ENCODE results near the gene RSL1D1.
A peak's percentile ranks its signal among the peaks of the same experiment; 100 is the strongest.
"Not testable (repeated sequence)": the region's sequence is repeated elsewhere in the genome, so short reads cannot be mapped to it uniquely, and the experiment has no call there.

The RSL1D1 gene

DNA sequence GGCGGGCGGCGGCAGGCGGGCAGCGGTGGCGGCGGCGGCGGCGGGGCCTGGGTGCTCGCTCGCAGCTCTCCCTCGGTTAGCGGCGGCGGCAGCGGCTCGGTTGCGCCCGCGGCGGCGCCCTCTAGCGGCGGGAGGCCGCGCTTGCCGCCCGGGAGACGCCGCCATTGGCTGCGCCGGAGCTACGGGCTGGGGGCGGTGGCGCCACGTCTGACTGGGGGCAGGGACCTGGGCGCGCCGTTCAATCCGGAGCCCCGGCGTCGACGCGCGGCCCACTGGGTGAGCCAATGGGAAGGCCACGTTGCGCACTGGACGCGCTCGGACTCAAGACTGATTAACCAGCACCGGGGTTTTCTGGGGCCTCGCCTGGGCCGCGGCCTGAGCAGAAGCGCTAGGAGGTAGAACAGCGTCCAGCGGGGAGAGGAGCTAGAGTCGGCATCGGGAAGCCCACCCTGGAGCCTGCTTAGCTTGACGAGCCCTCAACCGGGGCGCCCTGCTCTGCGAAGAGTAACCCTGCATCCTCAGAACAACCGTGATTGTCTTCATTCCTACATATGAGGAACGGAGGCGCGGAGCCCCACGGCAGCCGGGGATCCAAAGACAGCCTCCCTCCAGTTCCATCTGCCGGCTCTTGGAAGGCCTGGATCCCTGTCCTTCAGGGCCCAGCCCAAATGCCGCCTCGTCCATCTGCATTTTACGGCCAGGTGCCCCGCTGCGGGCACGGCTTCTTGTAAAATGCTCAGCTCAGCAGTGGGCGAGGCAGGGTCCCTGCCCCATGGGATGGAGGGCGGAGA is 54.0 kb downstream of the RSL1D1 start, which contains the start of gene ZC3H7A:
Gene ZC3H7A (minus strand): TSS at position 93 of the 791 bp plus-strand sequence. CDS start 14,904 bp downstream, outside the sequence.
- peak; percentile 95 for DNase-seq (ENCODE audit: low spot score)

- peak; percentile 48 for DNase-seq (ENCODE audit: low spot score)
Observed at GRCh38 chr16:11796227-11797165, 54.8 kb downstream of the RSL1D1 start.

GRCh38 chr16:11795887-11796226 is 55.5 kb downstream of the RSL1D1 start:
- no peak for DNase-seq (ENCODE audit: low spot score)

DNA sequence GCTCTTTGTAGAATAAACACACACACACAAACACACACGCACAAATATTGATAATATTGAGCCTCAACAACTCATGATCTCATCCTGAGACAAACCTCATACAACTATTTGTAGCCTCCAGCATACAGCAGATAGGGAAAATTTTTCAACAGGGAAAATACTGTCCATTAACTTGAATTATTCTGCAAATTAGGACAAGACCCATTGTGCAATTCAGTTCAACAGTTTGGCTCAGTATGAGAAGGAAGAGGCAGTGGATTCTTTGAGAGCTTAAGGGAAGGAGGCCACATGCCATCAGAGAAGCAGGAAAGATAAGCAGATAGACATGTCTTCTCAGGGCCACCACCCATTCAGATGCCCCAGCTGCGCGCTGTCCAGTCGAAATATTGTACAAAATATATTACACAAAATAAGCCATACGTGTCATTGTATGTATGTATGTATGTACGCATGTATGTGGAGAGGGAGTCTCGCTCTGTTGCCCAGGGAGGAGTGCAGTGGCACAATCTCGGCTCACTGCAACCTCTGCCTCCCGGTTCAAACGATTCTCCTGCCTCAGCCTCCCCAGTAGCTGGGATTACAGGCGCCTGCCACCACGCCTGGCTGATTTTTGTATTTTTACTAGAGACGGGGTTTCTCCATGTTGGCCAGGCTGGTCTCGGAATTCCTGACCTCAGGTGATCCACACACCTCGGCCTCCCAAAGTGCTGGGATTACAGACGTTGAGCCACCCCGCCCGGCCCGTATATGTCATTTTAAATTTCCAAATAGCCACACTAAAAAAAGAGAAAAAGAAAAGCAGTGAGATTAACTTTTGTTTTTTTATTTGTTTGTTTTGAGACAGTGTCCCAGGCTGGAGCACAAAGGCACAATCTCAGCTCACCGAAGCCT is 56.1 kb downstream of the RSL1D1 start:
- DNase-seq (ENCODE audit: low spot score), result peak; percentile 20

- no peak for DNase-seq (ENCODE audit: low spot score)
Observed at GRCh38 chr16:11794447-11794846, 56.9 kb downstream of the RSL1D1 start.

DNA sequence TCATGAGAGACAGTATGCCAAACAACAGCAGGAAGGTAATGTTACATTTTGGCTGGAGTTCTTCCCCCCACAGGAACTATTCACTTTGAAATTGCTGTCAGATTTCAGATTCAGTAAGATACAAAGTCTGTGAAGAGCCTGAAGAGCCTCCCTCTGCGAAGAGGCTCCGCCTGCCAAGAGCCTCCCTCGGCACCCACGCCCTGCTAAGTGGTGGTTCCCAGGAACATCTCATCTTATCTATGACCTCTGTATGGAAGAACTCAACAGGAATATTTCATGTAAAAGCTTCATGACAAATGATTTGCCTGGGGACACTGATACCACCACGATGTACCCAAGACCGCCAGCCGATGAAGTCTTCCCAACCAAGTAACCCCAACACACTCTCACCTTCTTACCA is 57.5 kb downstream of the RSL1D1 start:
- DNase-seq (ENCODE audit: low spot score), result peak; percentile 27

DNA sequence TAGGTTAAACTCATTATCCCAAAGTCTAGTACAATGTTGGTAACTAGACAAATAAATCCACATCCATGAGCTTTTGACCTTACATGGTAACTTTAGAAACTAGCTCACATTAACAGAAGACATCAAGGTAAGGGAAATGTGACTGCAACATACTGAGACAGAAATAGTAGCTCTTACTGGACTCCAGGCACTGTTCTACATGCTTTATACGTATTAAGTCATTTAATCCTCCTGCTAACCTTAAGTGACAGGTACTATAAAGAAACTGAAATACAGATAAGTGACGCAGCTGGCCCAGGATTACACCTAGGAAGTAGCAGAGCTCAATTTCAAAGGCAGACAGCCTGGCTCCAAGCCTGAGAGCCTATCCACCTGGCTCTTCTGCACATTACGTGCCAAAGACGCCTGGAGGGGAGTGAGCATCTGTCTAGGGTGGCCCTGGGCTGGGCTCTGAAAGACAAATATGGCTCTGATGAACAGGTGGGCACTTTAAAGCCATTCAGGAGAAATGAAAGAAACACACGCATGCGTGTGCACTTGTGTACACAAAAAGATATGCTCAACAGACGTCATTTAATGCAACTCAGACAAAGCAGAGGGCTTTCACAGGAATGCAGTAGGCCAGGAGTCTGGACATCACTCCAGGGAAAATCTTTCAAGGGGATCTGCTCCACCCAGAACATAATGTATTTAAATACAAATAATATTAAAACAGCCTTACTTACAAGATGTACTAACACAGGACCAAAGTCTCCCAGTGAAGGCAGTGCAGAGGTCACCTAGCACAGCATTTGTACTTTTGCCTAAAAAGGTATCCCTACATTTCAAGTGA is 58.7 kb downstream of the RSL1D1 start:
- DNase-seq (ENCODE audit: low spot score), result no peak

- DNase-seq (ENCODE audit: low spot score), result no peak
Observed at GRCh38 chr16:11791144-11791828, 60.1 kb downstream of the RSL1D1 start.

DNA sequence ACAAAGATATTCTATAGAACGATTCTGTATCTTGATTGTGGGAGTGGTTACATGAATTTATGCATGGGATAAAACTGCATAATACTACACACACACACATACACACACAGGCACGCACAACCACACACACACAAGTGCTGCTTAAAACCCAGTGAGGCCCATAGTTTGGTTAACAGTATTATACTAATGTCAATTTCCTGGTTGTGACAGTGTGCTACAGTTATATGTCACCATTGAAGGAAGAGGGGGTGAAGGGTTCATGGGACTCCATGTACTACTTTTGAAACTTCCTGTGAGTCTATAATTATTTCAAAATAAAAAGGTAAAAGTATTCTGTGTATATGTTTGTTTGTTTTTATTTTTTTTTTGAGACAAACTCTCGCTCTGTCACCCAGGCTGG is 62.4 kb downstream of the RSL1D1 start:
- no peak for DNase-seq (ENCODE audit: low spot score)

DNA sequence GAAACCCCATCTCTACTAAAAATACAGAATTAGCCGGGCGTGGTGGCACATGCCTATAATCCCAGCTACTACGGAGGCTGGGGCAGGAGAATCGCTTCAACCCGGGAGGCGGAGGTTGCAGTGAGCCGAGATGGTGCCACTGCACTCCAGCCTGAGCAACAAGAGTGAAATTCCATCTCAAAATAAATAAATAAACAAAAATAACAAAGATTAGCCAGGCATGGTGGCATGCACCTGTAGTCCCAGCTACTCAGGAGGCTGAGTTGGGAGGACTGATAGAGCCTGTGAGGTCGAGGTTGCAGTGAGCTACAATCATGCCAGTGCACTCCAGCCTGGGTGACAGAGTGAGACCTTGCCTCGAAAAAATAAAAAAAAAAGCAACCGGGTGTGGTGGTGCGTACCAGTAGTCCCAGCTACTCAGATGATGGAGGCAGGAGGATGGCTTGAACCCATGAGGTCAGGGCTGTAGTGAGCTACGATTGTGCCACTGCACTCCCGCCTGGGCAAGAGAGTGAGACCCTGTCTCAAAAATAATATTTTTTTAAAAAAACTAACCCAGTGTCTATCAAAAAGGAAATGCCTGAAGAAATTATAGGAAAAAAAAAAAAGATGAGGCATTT is 66.3 kb downstream of the RSL1D1 start:
- DNase-seq (ENCODE audit: low spot score), result not testable (repeated sequence)

GRCh38 chr16:11784381-11784780 is 67.0 kb downstream of the RSL1D1 start:
- DNase-seq (ENCODE audit: low spot score), result not testable (repeated sequence)

DNA sequence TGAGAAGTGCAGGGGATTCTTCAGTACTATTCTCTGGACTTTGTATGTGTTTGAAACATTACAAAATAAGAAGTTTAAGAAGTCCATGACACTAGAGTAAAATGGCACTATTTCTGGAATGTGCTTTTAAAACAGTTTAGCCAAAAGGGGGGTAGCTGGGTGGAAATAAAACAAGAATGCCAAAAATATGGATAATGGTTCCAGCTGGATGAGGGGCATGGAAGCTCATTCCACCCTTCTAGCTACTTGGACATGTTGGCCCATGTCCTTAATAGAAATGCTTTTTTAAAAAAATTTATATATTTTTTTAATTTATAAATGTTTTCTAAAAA is 67.3 kb downstream of the RSL1D1 start:
- DNase-seq (ENCODE audit: low spot score), result no peak
